GM19193 (cell line): Measurements from ENCODE around the gene OR51I2.

Source experiments
- POLR2A ChIP-seq: IDR thresholded peaks from 4 replicates; pipeline ENCODE4 v1.6.1; 2011; ENCODE audit not compliant: insufficient read depth, insufficient read length; ENCODE audit errors: extremely low read depth

OR51I2 gene

DNA sequence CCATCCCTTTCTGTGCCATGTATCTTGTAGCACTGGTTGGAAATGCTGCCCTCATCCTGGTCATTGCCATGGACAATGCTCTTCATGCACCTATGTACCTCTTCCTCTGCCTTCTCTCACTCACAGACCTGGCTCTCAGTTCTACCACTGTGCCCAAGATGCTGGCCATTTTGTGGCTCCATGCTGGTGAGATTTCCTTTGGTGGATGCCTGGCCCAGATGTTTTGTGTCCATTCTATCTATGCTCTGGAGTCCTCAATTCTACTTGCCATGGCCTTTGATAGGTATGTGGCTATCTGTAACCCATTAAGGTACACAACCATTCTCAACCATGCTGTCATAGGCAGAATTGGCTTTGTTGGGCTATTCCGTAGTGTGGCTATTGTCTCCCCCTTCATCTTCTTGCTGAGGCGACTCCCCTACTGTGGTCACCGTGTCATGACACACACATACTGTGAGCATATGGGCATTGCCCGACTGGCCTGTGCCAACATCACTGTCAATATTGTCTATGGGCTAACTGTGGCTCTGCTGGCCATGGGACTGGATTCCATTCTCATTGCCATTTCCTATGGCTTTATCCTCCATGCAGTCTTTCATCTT lies 39.8 kb downstream of the OR51I2 start:
- no peak for TF ChIP-seq POLR2A

DNA sequence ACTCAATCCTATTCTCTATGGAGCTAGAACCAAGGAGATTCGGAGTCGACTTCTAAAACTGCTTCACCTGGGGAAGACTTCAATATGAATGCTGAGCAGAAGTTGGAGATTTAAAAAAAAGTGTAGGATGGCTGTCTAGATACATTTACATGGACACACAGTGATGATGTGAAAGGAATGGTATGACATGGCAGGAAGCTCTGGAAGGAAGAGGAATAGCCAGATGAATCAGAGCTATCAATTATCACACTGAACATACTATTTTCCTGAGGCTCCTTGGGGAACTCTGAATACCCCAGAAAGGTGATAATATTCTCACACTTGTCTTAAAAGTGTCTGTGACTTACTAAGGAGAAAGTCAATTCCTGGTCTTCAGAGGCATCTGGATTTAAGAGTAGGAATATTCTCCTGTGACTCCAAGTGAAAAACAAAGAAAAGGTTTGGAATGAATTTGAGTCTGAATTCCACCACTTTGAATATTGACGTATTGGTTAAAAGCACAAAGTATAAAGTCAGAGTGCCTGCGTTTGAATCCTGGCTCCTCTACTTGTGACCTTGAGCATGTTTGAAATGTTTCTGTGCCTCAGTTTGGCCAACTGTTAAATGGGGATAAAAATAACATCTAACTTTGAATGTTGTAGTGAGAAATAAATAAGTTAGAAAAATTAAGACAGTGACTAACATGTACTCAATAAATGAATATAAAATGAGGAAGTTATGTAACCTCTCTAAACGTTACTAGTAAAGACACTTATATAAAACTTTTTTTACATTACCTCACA lies 40.6 kb downstream of the OR51I2 start:
- TF ChIP-seq POLR2A, result no peak

DNA sequence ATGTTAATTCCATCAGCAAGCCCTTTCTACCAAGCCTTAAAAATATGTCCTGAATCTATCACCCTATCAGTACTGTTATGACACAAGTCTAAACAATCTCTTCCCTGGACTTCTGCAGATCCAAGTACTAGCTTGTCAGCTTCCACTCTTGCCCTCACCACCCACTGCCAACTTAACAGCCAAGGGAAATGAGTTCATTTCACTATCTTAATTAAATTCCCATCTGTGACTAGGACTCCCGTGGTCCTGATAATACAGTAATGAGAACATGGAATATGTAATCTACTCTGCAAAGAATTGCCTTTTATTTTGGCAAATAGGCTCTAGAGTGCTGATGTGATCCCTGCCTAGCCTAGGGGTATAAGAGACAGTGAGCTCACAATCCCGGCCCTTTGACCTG lies 50.5 kb downstream of the OR51I2 start:
- no peak for TF ChIP-seq POLR2A

DNA sequence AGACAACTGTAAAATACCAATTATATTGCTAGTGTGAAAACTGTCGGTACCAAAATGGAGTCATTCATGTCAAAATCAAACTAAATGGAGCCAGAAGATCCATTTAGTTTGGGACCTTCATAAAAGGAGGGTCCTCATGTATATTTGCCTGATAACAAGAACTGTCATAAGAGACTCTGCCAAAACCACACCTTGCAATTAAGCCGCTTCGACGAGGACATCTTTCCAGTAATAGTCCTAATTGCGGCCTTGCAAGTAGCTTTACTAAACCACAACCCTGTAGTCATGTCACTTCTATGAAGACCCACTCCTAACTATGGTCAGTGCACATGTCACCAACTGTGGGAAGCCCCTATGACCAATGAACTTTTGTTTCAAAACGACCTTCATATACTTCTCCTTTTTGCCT lies 51.3 kb downstream of the OR51I2 start:
- no peak for TF ChIP-seq POLR2A

DNA sequence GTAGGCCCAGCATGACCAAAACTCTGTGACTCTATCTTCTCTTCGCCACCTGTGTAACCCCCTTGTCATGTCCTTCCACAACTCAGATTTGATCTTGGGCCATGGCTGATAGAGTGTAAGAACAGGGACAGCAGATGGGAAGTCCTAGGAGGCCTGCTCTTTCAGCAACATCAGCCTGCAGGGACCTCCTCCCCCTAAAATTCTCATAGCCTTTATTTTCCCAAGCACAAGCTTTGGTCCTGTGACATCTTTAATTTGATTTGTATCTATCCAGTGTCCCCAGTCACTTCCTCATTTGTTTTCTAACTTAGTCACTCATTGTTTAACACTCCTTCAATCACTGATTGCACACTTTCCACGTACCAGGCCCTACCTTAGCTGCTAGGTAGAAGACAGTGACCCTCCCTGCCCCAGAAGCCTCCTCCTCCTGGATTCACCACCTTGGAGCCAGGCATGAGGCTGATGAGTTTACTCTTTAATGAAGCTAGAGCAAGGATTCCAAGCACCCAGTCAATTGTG lies 55.3 kb downstream of the OR51I2 start:
- TF ChIP-seq POLR2A, result no peak

DNA sequence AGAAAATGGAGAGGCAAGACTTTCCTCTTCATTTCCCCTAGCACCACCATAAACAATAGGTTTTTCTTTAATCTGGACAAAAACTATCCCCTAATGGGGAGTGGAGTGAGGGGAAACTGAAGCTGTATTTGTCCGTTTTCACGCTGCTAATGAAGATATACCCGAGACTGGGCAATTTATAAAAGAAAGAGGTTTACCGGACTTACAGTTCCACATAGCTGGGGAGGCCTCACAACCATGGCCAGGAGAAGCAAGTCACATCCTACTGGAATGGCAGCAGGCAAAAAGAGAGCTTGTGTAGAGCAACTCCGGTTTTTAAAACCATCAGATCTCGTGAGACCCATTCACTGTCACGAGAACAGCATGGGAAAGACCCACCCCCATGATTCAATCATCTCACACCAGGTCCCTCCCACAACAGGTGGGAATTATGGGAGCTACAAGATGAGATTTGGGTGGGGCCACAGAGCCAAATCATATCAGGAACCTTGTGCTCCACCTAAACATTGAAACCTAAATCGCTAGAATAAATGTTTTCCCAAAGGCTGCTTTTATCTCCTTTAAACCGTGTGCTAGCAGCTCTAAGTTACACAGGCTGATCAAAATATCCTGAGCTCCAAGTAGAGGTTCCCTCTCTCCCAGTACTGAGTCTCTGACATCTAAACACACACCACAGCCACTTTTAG lies 56.4 kb downstream of the OR51I2 start:
- no peak for TF ChIP-seq POLR2A
